A549 treated with Mapracorat at 1 μM for 4 hours (cell line): ENCODE data around the gene ACAD8. TPM values are rescaled to one million over a fixed set of nuclear protein-coding genes. Genes with fewer than 3 reads are reported as not detected.

ENCODE experiments used
- total RNA-seq: library from RNA; stranded (reverse); fragments of 200-300 nt; extraction: Qiagen RNA extraction; gene quantifications from 5 replicates; pipeline ENCODE4 v1.2.3, GENCODE V29; 2022

The ACAD8 gene
- total RNA-seq = 7.9 to 10.1 TPM (median 9.2 TPM) in 5 replicates

GRCh38 chr11:134253188-134253993 is at the start of gene ACAD8, which contains the start of gene THYN1:
Gene ACAD8 (plus strand): TSS chr11:134253568. CDS start chr11:134253601, 33 bp downstream.
Gene THYN1 (minus strand): TSS chr11:134253352. CDS start chr11:134252882, 470 bp downstream.

GRCh38 chr11:134223836-134224709 is 29.3 kb upstream of the ACAD8 start, which contains the start of the genes NCAPD3 and VPS26B:
Gene NCAPD3 (minus strand): TSS chr11:134223967. CDS start chr11:134223926, 41 bp downstream.
Gene VPS26B (plus strand): TSS chr11:134224671. CDS start chr11:134225123, 452 bp downstream.

GRCh38 chr11:134275534-134276395 is 22.4 kb downstream of the ACAD8 start, which contains the start of gene GLB1L3:
Gene GLB1L3 (plus strand): TSS chr11:134276379. CDS start chr11:134276741, 362 bp downstream.

Other genes with a start within 250 kb of the ACAD8 start
- 3.2 to 4.4 TPM (median 3.8 TPM) in 5 replicates for gene JAM3, start 184.5 kb upstream of the ACAD8 start, total RNA-seq
- gene NCAPD3, start 29.6 kb upstream of the ACAD8 start, total RNA-seq = 17.7 to 25.8 TPM (median 21.0 TPM) in 5 replicates
- gene VPS26B, start 28.9 kb upstream of the ACAD8 start, total RNA-seq = 19.0 to 22.4 TPM (median 20.6 TPM) in 5 replicates
- 17.0 to 19.3 TPM (median 17.2 TPM) in 5 replicates for gene THYN1, start 216 bp upstream of the ACAD8 start, total RNA-seq
- gene GLB1L3, start 22.8 kb downstream of the ACAD8 start, total RNA-seq = 0.07 TPM in 1 of 5 replicates, not detected in the others
- 1.8 to 2.7 TPM (median 2.0 TPM) in 5 replicates for gene GLB1L2, start 78.4 kb downstream of the ACAD8 start, total RNA-seq
- not detected in 5 replicates for gene B3GAT1, start 158.7 kb downstream of the ACAD8 start, total RNA-seq